Mucosa of descending colon (tissue), 3 donors: ENCODE data around the gene GRIN3B. TPM values are rescaled to one million over a fixed set of nuclear protein-coding genes. Genes with fewer than 3 reads are reported as not detected.

ENCODE experiments used
- ATAC-seq: fragments of 200-7000 bp; cut with Tn5 transposase; one replicate; pipeline ENCODE4 v1.9.1; 2020; ENCODE audit warnings: mild to moderate bottlenecking, moderate library complexity
- DNase-seq, 3 donors: peaks; one replicate each; pipeline ENCODE4 v3.0.0-alpha.2; 2020
- H3K36me3 ChIP-seq: fragments of 200-600 bp; one replicate; pipeline ENCODE4 v1.8.0; 2021; ENCODE audit warnings: low read depth, mild to moderate bottlenecking
- H3K4me1 ChIP-seq: fragments of 200-600 bp; one replicate; pipeline ENCODE4 v1.8.0; 2021; ENCODE audit warnings: low read depth, mild to moderate bottlenecking
- H3K4me3 ChIP-seq: fragments of 200-600 bp; one replicate; pipeline ENCODE4 v1.8.0; 2021; ENCODE audit warnings: mild to moderate bottlenecking
- H3K9me3 ChIP-seq: fragments of 200-600 bp; one replicate; pipeline ENCODE4 v1.8.0; 2021; ENCODE audit warnings: mild to moderate bottlenecking
- CTCF ChIP-seq: fragments of 200-600 bp; IDR thresholded peaks from one replicate; pipeline ENCODE4 v1.8.0; 2022; ENCODE audit warnings: antibody characterized with exemption, mild to moderate bottlenecking
- intact Hi-C, 2 donors: fragments of 100-400 bp; cut with DNase I in 1 of 2; cut with micrococcal nuclease in 1 of 2; formaldehyde crosslinking; loops; one replicate each; pipeline versions ENCODE4 v1.11.0 to v1.11.1; 2022; cut with DNase I, micrococcal nuclease
- total RNA-seq, 3 donors: library from RNA; stranded (reverse); fragmentation: NEBNext Ultra II Directional in 2 of 3; extraction: Animal tissue kit (Norgen Biotek cat#: 25700) in 2 of 3; gene quantifications; one replicate each; pipeline versions ENCODE4 v1.2.1 to v1.2.4, GENCODE V29; 2021 to 2023
- donor health status: DM: no; HTN: no; CAD: no; lungs with moderate emphysema.
- donor health status: DM: no; HTN: no; CAD: no.
- donor health status: DM: no; HTN: yes; CAD: no.

The GRIN3B gene
- total RNA-seq, 3 donors from 2014 or later = not detected

GRCh38 chr19:972281-972680 is 27.9 kb upstream of the GRIN3B start:
- DNase-seq (no peak), ATAC-seq (no peak)
- Histone ChIP-seq H3K4me3 (no peak overlapping the region), H3K9me3 (peaks cover 7% of the 10 kb centered on the region), H3K36me3 (peaks cover 3% of the 10 kb centered on the region), H3K4me1 (no peaks in the 10 kb centered on the region)
- no peak for TF ChIP-seq CTCF
- intact Hi-C loops = no loop called here

GRCh38 chr19:973726-974563 is 26.3 kb upstream of the GRIN3B start:
- H3K4me3 ChIP-seq = no peak overlapping the region
- TF ChIP-seq CTCF = no peak
- H3K9me3 ChIP-seq = peaks cover 7% of the 10 kb centered on the region
- intact Hi-C loops = no loop called here
- H3K4me1 ChIP-seq = no peaks in the 10 kb centered on the region
- no peak for ATAC-seq
- peaks cover 3% of the 10 kb centered on the region for H3K36me3 ChIP-seq
- no peak for DNase-seq

- Histone ChIP-seq H3K4me3 (no peak overlapping the region), H3K9me3 (peaks cover 7% of the 10 kb centered on the region), H3K36me3 (peaks cover 3% of the 10 kb centered on the region), H3K4me1 (no peaks in the 10 kb centered on the region)
- intact Hi-C loops = no loop called here
- DNase-seq = no peak
- ATAC-seq = no peak
- TF ChIP-seq CTCF = no peak
These were observed 25.5 kb upstream of the GRIN3B start for GRCh38 chr19:974564-975257.

GRCh38 chr19:976476-976875 is 23.7 kb upstream of the GRIN3B start:
- Histone ChIP-seq H3K9me3 (no peaks in the 10 kb centered on the region), H3K4me1 (no peaks in the 10 kb centered on the region), H3K36me3 (no peaks in the 10 kb centered on the region), H3K4me3 (no peak overlapping the region)
- ATAC-seq (no peak), DNase-seq (no peak)
- TF ChIP-seq CTCF = no peak
- intact Hi-C loops = no loop called here

GRCh38 chr19:977058-977464 is 23.2 kb upstream of the GRIN3B start:
- intact Hi-C loops = no loop called here
- no peaks in the 10 kb centered on the region for H3K9me3 ChIP-seq

More at GRCh38 chr19:977058-977464, 23.2 kb upstream of the GRIN3B start:
- H3K4me3 ChIP-seq = no peak overlapping the region
- no peaks in the 10 kb centered on the region for H3K36me3 ChIP-seq
- TF ChIP-seq CTCF = no peak
- ATAC-seq (no peak), DNase-seq (no peak)
- no peaks in the 10 kb centered on the region for H3K4me1 ChIP-seq
